Jurkat, Clone E6-1 (cell line): ENCODE data around the gene MED29.

Source experiments
- DNase-seq: peaks from one replicate; pipeline ENCODE4 v3.0.0-alpha.2; 2011; ENCODE audit warnings: low read depth, low spot score
- H3K4me3 ChIP-seq: 2 replicates; pipeline ENCODE4 v1.5.1; 2011; ENCODE audit warnings: mild to moderate bottlenecking, low read length, control low read depth, moderate library complexity

MED29 gene

GRCh38 chr19:39407660-39408391 is 16.6 kb downstream of the MED29 start:
- peak; percentile 55 for DNase-seq
- H3K4me3 ChIP-seq: peak overlapping the region; percentile 88

GRCh38 chr19:39408392-39409207 is 17.4 kb downstream of the MED29 start:
- H3K4me3 ChIP-seq: no peak overlapping the region; the same call in 1 of the 2 replicates

GRCh38 chr19:39409208-39410016 is 18.2 kb downstream of the MED29 start:
- peak overlapping the region; percentile 75 for H3K4me3 ChIP-seq
- DNase-seq: peak; percentile 45

More at GRCh38 chr19:39408392-39409207, 17.4 kb downstream of the MED29 start:
- no peak for DNase-seq

GRCh38 chr19:39410017-39410830 is 19.0 kb downstream of the MED29 start:
- DNase-seq: no peak
- peak overlapping the region; percentile 75 for H3K4me3 ChIP-seq

GRCh38 chr19:39410831-39411080 is 19.6 kb downstream of the MED29 start:
- peak overlapping the region; percentile 75; the same call in 1 of the 2 replicates for H3K4me3 ChIP-seq
- no peak for DNase-seq

- H3K4me3 ChIP-seq: peak overlapping the region; percentile 44
- no peak for DNase-seq
Measured at GRCh38 chr19:39411081-39411831, 20.1 kb downstream of the MED29 start.

GRCh38 chr19:39411832-39412099 is 20.6 kb downstream of the MED29 start:
- peak overlapping the region; percentile 44 for H3K4me3 ChIP-seq
- peak; percentile 85 for DNase-seq

GRCh38 chr19:39412100-39412866 is 21.1 kb downstream of the MED29 start, which contains the start of gene PLEKHG2:
PLEKHG2 (plus strand) TSS chr19:39412669; CDS start chr19:39414087, 1,418 bp downstream.
- DNase-seq: peak; percentile 100
- H3K4me3 ChIP-seq: peak within 1 kb of the TSS; percentile 91

- peak overlapping the region; percentile 91 for H3K4me3 ChIP-seq
- DNase-seq: no peak
Measured at GRCh38 chr19:39412867-39413271, 21.7 kb downstream of the MED29 start.

GRCh38 chr19:39413272-39413910 is 22.2 kb downstream of the MED29 start:
- no peak for DNase-seq
- H3K4me3 ChIP-seq: peak overlapping the region; percentile 91

GRCh38 chr19:39413911-39414608 is 22.9 kb downstream of the MED29 start:
- H3K4me3 ChIP-seq: peak overlapping the region; percentile 91
- no peak for DNase-seq

- DNase-seq: no peak
Measured at GRCh38 chr19:39415111-39416046, 24.2 kb downstream of the MED29 start.

GRCh38 chr19:39416152-39417120 is 25.3 kb downstream of the MED29 start:
- no peak overlapping the region for H3K4me3 ChIP-seq
- DNase-seq: no peak

More at GRCh38 chr19:39415111-39416046, 24.2 kb downstream of the MED29 start:
- H3K4me3 ChIP-seq: no peak overlapping the region

GRCh38 chr19:39417463-39418181 is 26.4 kb downstream of the MED29 start:
- no peak for DNase-seq
- H3K4me3 ChIP-seq: no peak overlapping the region
